HG03521 (cell line): ENCODE results near the gene WNK4.
A peak's percentile ranks its signal among the peaks of the same experiment; 100 is the strongest.

Source experiments
- ATAC-seq: cut with Tn5 transposase; IDR thresholded peaks from one replicate; pipeline ENCODE4 v1.9.1; 2021; ENCODE audit warnings: mild to moderate bottlenecking, moderate library complexity; ENCODE audit not compliant: unreplicated experiment

Gene WNK4

DNA sequence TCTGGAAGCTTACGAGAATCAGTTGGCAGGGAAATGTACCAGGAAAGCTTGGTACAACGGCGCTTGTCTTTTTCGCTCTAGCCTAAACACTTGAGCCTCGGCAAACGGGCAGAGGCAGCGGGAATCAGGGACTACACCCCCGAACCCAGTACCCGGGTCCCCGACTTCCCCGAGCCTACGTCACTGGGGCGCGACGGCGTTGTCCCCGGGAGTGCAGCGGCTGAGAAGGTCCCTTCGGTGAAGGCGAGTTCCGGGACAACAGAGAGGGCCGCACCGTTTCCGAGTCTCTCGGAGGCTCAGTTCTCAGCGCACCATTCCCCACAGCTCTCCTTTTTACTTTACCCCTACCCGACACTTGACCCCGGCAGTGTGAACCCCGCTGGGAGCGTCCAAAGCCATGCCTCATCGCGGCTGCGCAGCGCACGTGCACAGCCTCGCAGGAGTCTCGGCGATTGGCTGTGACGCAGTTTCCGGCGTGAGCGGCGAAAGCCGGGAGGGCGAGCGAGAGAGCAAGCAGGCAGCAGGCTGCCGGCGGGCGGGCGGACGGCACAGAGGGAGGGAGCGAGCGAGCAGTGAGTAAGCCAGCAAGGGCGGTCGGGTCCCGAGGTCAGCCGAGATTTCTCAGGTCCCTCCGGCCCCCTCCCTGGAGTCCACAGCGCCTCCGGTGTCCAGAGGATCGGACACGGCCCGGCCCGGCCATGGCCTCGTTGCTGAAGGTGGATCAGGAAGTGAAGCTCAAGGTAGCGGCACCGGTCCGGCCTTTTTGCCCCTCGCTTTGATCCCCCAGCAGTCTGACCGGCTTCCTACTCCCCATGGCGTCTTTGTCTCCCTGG, 52.7 kb downstream of the WNK4 start, which contains the start of gene PSME3:
Gene PSME3 (plus strand): TSS at position 464 of the 833 bp plus-strand sequence. CDS start 235 bp downstream, at position 699.
- peak; percentile 78 for ATAC-seq

DNA sequence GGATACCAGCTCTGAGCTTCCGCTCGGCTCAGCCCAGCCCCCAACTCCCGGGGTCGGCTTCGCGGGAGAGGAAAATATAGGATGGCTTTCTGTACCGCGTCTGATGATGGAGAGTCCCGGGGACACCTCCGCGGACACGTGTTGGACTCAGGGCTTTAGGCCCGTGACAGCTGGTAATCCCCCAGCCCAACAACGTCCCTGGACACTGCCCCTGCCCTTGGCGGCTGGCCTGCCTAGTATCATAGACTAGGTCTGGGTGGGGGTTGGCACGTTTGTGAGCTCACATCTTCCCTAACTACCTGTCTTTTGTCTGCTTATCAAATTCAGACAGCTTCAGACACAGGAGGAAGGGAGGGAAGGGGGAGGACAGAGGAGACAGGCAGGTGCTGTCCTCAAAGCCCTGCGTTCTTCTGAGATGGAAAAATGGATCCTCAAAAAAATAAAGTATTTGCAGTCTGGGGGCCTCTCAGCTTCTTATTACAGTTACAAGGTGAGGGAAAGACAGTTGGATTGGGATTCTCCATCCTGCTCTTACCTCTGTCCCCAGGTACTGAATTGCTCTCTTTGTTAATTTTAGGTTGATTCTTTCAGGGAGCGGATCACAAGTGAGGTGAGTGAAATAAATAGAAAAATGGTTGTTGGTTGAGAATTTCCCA, 53.5 kb downstream of the WNK4 start:
- peak; percentile 19 for ATAC-seq

DNA sequence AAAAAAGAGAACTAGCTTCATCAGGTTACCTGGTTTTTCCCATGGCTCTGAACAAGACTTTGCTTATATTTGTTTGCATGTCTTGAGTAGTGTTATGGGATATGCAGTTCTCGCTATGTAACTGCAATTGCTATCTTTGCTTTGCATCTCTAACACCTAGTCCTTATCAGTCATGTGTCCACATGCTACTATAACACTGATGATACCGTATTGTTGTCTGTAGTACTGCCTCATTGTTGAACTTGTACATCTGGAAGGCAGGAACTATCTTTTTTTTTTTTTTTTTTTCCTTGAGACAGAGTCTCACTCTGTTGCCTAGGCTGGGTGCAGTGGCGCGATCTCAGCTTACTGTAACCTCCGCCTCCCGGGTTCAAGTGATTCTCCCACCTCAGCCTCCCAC, 55.3 kb downstream of the WNK4 start:
- ATAC-seq = no peak

DNA sequence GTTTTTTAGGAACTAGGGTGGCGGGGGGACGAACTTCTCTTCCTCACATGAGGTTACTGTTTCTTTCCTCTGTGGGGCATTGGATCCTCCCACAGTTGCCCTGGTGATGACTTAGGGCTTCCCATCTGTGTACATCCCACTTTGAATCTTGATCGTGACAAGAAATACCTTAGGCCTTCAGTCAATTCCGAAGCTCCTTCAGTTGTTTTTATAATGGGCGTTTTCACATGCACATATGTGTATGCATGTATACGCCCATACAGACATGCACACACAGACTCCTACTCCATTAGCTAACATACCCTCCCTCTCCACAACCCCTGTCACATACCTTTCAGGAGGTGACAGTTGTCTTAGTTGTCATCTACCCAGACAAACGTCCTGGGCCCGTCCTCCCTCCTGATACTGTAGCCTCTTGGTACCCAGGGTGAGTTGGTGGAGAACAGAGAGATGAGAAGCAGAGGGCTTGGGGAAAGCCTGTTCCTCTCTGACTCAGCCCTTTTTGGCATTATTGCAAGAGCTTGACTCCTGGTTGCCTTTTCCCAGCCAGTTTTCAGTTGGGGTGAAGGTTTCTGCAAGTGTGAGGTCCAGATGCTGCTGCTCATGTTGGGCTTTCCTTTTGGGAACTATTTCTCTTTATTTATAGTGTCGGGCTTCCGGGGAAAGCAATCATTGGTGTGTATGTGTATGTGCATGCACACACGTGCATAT, 61.7 kb downstream of the WNK4 start:
- ATAC-seq = no peak

DNA sequence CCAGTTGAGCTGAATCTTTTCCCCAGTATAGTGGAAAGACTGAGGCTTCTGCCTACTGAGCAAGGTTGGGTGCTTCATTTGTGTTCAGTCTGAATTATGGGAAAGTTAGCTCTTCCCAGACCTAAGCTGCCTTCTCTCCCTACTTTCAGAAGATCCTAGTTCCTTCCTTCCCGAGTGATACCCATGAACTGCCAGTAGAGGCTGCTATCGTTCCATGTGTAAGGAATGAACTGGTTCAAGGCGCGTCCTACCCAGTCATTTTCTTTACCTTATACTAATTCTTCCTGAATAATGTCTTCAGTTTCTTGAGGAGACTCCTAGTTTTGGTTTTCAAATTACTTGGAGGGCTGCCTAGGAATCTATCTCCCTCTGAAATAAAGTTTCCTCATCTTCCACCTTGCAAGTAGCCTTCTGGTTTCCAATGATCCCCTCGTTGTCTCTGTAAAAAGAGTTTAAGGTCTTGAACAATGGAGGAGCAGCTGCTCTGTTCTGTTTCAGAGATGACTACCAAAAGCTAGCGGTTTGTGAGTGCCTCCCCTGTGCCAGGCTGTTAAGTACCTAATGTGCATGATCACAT, 63.0 kb downstream of the WNK4 start:
- no peak for ATAC-seq

DNA sequence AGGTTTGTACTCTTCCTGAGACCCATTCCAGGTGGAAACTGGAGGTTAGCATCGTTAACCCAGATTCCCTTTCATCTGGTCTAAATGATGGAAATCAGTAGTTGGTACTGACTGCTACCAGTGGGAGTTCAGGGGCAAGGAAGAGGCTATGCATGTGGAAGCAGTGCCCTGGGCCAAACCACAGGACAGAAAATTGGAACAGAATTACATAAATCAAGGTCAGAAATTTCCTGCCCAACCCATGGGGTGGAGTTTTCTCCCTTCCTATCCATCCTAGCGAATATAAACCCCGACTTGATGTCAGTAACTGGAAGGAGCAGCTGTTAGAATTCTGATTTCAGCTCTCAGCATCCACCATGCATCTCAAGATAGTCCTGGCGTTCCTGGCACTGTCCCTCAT, 63.9 kb downstream of the WNK4 start, which contains the start of gene AOC2:
Gene AOC2 (plus strand): TSS at position 310 of the 400 bp plus-strand sequence. CDS start 47 bp downstream, at position 357.
- ATAC-seq = no peak

DNA sequence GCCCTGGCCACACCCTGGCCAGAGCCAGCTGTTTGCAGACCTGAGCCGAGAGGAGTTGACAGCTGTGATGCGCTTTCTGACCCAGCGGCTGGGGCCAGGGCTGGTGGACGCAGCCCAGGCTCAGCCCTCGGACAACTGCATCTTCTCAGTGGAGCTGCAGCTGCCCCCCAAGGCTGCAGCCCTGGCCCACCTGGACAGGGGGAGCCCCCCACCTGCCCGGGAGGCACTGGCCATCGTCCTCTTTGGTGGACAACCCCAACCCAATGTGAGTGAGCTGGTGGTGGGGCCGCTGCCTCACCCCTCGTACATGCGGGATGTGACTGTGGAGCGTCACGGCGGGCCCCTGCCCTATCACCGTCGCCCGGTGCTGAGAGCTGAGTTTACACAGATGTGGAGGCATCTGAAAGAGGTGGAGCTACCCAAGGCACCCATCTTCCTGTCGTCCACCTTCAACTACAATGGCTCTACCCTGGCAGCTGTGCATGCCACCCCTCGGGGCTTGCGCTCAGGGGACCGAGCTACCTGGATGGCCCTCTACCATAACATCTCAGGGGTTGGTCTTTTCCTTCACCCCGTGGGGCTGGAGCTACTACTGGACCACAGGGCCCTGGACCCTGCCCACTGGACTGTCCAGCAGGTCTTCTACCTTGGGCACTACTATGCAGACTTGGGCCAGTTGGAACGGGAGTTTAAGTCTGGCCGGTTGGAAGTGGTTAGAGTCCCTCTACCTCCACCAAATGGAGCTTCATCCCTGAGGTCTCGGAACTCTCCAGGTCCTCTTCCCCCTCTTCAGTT, 64.5 kb downstream of the WNK4 start:
- ATAC-seq = no peak

DNA sequence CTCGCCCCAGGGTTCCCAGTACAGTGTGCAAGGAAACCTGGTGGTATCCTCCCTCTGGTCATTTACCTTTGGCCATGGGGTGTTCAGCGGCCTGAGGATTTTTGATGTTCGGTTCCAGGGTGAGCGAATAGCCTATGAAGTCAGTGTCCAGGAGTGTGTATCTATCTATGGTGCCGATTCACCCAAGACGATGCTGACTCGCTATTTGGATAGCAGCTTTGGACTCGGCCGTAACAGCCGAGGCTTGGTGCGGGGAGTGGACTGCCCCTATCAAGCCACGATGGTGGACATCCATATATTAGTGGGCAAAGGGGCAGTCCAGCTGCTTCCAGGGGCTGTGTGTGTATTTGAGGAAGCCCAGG, 65.1 kb downstream of the WNK4 start:
- no peak for ATAC-seq

DNA sequence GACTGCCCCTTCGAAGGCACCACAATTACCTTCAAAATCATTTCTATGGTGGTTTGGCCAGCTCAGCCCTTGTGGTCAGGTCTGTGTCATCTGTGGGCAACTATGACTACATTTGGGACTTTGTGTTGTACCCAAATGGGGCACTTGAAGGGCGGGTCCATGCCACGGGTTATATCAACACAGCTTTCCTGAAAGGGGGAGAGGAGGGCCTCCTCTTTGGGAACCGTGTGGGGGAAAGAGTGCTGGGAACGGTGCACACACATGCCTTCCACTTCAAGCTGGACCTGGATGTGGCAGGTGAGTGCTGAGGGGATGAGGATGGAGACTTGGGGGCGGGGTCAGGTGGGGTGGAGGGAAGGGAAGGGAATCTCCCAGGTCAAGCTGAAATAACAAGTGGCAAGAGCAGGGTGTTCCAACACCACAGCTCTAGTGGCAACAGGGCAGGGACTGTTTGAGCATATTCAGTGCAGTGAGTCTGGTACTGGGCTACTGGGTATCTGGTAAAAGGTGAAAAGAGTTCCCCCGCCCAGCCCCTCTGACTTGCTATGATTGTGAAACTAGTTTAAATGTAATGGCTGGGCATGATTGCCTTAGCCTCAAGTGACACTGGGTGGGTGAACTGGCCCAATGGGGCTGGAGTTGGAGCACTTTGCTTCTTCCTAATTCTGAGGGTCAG, 65.6 kb downstream of the WNK4 start:
- no peak for ATAC-seq
